ENCODE data around the gene CDIPT. TPM values are rescaled to one million over a fixed set of nuclear protein-coding genes. Genes with fewer than 3 reads are reported as not detected.
"Not testable (repeated sequence)": the region's sequence is repeated elsewhere in the genome, so short reads cannot be mapped to it uniquely, and the experiment has no call there.

Gene CDIPT
- total RNA-seq, 1 experiment from 2014 or later: 112 TPM

DNA sequence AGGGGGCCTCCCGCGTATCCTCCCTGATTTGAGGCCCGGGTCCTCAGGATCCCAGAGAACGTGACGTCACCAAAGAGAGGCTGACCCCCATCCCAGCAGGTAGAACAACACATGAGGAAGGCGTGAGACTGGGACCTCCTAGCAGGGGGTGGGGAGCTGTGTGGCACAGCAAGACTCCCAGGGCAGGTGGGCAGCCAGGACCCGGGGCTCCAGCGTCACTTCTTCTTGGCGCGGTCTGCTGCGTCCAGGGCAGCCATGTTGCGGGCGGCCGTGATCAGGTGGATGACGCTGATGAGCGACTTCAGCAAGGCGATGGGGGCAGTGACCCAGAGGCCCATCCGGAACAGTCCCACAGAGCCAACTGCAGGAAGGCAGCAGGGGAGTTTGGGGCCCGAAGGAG, 4.1 kb downstream of the CDIPT start:
- DNase-seq (ENCODE audit: low spot score): no peak

DNA sequence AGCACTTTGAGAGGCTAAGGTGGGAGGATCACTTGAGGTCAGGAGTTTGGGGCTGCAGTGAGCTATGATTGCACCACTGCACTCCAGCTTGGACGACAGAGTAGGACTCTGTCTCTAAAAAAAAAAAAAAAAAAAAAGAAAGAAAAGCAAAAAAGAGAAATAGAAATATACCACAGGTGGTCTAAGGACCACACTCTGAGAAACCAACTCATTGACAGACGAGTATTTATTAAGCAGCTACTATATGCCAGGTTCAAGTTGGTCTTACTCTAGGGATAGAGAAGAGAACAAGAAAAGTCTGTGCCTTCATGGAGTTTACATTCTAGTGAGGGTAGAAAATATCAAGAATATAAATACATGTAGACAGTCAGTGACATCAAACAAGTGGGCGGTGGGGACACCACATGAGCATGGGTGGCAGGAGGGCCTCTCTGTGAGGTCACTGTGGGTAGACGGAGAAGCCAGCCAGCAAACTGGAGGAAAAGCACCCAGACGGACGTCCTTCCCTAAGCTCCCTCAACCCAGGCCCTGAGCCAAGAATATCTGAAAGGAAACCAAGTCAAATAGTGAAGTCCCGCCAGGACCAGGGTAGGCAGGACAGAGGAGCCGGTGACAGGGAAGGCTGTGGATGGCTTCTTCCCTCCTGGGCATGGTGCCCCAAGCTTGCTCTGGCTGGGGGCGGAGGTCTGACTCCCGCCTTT, 4.7 kb downstream of the CDIPT start:
- no peak for DNase-seq (ENCODE audit: low spot score)

DNA sequence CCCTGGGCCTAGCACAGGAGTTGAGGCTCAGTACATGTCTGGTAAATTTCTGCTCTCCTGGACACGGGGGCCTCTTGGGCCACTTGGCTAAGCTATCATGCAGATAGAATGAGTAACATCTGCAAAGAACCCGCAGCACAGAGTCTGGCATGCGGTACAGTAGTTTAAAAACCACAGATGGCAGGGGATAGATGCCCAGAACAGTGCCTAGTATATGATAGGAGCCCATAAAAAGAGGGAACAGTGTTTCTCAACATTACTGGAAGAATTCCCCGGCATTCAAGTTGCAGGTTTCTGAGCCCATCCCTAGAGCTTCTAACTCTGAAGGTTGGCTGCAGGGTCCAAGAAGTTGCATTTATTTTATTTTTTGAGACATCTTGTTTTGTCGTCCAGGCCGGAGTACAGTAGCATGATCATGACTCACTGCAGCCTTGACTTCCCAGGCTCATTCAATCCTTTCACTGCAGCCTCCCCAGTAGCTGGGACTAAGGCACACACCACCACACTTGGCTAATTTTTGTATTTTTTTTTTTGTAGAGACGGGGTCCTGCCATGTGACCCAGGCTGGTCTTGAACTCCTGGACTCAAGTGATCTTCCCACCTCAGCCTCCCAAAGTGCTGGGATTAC, 5.8 kb downstream of the CDIPT start:
- DNase-seq (ENCODE audit: low spot score): peak; percentile 29

DNA sequence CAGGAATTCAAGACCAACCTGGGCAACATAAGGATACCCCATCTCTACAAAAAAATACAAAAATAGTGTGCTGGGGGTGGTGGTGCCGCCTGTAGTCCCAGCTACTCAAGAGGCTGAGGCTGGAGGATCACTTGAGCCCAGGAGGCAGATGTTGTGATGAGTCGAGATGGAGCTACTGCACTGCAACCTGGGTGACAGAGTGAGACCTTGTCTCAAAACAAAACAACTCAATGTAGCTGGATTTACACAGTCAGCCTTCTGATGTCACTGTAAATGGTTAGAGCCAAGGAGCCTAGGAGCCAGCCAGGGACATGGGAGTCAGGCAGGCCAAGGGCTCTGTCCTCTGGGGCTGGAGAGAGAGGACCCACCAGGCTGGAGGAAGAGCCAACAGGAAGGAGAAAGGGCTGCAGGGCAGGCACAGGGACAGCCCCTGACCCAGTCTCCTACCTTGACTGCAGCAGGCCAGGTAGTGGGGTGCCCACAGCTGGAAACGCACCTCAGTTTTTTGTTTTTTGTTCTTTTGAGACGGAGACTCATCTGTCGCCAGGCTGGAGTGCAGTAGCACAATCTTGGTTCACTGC, 8.4 kb downstream of the CDIPT start:
- no peak for DNase-seq (ENCODE audit: low spot score)

DNA sequence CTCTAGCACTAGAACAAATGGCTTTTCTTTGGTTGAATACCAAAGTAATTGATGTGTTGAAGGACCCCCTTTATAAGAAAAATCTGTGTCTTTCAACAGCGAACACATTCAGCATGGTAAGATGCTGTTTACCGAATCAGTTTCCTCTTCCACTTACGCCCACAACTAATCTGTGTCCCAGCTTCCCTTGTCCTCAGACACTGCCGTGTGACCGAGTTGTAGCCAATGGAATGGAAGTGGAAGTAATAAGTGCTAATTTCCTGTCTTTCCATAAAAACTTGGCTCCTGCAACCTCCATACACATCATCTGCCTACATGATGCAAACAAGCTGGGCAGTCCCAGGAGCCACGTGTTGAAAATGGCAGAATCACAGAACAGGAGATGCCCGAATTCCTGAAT, 10.4 kb downstream of the CDIPT start:
- no peak for DNase-seq (ENCODE audit: low spot score)

DNA sequence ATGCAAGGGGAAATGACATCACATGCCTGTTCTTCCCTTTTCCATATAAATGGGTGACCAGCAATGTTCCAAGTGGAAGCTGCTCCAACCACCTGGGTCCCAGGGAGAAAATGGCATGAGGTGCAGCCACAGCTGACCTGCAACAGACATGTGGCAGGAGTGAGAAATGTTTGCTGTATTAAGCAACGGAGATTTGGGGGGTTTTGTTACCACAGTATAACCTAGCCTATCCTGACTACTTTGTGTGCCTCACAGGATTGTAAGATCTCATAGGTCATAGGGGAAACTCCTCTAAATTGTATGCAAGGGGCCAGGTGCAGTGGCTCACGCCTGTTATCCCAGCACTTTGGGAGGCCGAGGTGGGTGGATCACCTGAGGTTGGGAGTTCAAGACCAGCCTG, 12.0 kb downstream of the CDIPT start:
- no peak for DNase-seq (ENCODE audit: low spot score)

DNA sequence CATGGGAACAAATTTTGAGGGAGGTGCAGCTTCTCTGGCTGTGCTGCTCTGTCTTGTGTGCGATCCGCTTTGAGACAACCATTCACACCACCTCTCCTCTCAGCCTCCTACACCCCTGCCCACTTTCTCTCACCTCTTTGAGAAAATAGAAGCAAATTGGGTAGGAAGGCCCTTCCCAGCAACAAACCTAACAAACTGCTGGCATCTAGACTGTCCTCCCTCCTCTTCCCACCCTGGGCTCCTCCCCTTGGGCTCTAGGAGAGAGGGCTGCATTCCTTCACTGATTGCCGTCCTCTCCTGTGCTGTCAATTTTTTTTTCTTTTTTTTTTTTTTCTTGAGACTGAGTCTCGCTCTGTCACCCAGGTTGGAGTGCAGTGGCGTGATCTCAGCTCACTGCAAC, 13.5 kb downstream of the CDIPT start:
- no peak for DNase-seq (ENCODE audit: low spot score)

DNA sequence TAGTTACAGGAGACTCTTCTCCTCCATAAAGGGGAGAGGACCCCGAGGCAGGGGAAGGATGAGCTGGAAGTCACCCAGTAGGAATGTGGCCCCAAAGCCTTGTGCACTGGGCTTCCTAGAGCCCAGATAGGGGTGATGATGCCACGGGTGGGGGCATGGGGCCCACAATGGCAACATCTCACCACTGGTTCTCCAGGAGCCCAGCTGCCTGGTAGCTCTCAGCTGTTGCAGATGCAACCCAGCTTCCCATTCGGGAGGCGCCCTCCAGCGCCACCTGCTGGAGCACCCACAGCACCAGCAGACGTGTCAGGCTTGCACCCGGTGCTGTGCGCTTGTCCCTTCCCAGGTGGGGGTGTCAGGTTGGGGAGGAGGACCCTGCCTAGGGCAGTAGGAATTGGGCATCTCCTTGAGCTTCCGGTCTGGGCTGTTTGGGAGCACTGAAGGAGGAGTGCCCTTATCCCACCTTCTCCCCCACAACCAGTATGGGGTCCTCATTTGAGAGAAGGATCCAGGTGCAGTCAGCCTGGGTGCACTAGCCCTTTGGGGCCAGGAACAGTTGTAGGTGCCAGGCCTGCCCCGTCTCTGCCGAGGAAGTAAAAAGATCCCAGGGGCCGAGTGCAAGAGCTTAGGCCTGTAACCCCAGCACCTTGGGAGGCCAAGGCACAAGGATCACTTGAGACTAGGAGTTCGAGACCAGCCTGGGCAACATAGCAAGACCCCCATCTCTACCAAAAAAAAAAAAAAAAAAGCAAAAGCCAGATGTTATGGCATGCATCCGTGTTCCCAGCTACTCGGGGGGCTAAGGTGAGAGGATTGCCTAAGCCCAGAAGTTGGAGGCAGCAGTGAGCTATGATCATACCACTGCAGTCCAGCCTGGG, 14.4 kb downstream of the CDIPT start:
- peak; percentile 64 for DNase-seq (ENCODE audit: low spot score)

DNA sequence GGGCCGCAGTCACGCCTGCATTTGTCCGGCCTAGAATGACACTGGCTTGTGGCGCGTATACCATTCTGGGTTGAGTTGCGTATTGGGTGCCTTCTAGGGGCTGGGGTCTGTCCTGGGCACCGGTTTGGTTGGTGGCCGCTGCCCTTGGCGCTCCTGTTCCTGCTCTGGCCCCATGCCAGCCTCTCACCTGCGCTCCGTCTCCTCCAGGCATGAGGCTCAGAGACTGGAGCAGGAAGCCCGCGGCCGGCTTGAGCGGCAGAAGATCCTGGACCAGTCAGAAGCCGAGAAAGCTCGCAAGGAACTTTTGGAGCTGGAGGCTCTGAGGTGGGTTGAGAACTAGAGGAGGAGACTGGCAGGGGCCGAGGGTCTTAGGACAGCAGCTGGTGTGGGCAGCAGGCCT, 17.4 kb downstream of the CDIPT start:
- DNase-seq (ENCODE audit: low spot score): no peak

DNA sequence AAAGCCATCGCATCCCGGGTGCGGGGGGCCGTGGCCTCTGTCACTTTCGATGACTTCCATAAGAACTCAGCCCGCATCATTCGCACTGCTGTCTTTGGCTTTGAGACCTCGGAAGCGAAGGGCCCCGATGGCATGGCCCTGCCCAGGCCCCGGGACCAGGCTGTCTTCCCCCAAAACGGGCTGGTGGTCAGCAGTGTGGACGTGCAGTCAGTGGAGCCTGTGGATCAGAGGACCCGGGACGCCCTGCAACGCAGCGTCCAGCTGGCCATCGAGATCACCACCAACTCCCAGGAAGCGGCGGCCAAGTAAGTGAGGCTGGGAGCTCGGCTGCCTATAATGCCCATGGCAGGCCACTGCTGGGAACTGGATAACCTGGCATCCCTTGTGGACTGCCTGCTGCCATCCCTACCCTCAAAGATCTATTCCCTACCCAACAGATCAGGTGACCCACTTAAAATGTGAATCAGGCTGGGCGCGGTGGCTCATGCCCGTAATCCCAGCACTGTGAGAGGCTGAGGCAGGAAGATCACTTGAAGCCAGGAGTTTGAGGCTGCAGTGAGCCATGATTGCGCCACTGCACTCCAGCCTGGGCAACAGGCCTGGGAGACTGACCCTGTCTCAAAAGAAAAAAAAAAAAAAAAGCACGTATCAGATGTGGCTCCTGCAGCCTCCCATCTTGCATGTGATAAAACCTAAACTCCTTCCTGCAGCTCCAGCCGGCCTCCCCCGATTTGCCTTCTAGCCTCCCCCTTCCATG, 18.3 kb downstream of the CDIPT start:
- DNase-seq (ENCODE audit: low spot score): no peak

DNA sequence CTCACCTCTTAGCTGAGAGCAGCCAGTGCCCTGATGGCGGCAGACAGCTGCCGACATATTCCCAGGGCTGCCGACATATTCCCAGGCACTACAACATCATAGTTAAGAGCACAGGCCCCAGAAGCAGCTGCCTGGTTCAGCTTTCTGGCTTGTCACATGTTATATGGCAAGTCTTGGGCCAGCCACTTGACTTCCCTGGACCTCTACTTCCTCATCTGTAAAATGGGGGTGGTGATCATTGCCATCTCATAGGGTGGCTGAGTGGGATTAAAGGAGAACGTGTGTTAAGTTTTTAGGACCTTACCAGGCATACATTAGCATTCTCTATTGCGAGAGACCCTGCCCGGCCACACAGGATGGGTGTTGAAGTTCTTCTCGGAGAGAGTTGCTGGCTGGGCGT, 19.1 kb downstream of the CDIPT start:
- DNase-seq (ENCODE audit: low spot score): no peak

DNA sequence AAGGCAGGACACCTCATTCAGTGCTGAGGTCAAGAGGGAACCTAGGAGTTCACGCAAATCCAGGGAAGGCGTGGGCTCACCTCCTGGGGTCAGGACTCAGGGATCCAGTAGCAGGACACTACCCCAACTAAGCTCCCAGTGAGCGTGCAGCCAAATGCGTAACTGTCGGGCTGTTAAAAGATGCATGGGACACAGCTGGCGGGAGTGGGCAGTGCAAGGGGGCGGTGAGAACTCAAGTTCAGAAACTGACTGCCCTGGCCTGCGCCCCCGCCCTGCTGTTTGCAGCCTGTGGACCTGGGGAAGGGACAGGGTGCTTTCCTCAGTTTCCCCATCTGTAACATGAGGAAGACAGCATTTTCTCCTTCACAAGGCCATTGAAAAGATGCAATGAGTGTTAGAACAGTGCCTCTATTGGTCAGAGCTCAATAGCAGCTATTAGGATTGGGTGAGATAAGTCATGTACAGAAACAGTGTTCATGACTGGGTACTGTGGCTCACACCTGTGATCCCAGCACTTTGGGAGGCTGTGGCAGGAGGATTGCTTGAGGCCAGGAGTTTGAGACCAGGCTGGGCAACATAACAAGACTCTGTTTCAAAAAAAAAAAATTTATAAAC, 20.2 kb downstream of the CDIPT start:
- no peak for DNase-seq (ENCODE audit: low spot score)

DNA sequence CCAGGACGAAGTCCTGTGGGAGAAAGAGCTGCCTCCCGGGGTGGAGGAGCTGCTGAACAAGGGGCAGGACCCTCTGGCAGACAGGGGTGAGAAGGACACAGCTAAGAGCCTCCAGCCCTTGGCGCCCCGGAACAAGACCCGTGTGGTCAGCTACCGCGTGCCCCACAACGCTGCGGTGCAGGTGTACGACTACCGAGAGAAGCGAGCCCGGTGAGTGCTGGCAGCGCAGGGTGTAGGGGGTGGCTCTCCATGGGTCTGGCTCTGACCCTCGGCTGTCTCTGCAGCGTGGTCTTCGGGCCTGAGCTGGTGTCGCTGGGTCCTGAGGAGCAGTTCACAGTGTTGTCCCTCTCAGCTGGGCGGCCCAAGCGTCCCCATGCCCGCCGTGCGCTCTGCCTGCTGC, 21.4 kb downstream of the CDIPT start:
- no peak for DNase-seq (ENCODE audit: low spot score)

DNA sequence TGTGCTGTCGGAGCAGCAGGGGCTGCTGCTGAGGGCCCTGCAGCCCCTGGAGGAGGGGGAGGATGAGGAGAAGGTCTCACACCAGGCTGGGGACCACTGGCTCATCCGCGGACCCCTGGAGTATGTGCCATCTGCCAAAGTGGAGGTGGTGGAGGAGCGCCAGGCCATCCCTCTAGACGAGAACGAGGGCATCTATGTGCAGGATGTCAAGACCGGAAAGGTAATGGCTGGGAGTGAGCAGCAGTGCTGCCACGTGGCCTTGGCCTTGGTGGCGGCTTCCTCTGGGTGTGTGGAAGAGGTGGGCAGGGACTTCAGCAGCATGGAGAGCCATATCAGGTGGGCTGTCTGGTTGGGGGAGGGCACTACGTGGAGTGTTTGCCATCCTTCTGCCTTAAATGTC, 22.8 kb downstream of the CDIPT start:
- no peak for DNase-seq (ENCODE audit: low spot score)

DNA sequence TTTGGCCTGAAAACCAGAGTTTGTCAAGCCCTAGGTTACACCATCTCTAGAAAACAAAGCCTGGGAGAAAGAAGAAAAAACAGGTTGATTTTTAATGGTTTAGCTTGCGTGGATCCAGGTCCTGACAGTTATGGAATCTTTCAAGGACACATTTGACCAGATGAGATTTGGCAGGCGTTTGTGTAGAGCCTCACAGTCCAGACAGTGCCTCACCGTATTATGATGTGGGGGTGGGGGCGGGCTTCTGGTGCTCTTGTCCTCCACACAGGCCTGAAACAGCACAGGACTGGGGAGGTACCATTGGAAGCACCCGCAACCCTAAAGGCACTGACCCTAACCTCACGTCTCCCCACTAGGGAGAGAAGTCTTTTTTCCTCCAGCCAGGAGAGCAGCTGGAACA, 23.2 kb downstream of the CDIPT start:
- no peak for DNase-seq (ENCODE audit: low spot score)

DNA sequence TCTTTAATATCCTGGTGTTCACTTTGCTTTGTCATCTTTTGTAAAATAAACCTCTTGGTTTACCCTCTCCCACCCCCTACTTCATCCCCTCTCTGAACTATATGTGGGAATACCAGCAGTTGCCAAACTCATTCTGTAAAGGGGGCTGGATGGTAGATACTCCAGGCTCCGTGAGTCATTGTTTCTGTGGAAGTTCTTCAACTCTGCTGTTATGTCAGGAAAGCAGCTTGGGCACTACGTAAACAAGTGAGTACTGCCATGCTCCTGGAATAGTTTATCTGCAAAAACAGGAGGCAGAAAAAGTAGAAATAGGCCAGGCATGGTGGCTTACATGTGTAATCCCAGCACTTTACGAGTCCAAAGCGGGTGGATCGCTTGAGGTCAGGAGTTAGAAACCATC, 25.2 kb downstream of the CDIPT start:
- no peak for DNase-seq (ENCODE audit: low spot score)

DNA sequence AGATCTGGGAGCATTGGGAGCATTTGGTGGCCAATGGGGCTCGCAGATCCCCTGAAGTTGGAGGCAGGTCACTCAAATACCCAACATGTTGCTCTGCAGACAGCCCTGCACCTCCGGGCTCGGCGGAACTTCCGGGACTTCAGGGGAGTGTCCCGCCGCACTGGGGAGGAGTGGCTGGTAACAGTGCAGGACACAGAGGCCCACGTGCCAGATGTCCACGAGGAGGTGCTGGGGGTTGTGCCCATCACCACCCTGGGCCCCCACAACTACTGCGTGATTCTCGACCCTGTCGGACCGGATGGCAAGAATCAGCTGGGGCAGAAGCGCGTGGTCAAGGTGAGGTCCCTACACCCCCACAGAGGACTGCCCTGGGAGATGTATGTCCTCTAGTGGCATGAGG, 26.4 kb downstream of the CDIPT start:
- no peak for DNase-seq (ENCODE audit: low spot score)

DNA sequence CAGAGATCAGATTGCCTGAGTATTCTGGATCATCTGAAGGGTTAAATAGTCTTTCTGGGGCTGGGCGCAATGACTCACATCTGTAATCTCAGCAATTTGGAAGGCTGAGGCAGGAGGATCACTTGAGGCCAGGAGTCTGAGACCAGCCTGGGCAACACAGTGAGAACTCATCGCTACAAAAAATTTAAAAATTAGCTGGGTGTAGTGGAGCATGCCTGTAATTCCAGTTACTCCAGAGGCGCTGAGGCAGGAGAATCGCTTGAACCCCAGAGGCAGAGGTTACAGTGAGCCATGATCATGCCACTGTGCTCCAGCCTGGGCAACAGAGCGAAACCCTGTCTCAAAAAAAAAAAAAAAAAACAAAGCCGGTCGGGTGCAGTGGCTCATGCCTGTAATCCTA, 27.1 kb downstream of the CDIPT start:
- DNase-seq (ENCODE audit: low spot score): no peak

DNA sequence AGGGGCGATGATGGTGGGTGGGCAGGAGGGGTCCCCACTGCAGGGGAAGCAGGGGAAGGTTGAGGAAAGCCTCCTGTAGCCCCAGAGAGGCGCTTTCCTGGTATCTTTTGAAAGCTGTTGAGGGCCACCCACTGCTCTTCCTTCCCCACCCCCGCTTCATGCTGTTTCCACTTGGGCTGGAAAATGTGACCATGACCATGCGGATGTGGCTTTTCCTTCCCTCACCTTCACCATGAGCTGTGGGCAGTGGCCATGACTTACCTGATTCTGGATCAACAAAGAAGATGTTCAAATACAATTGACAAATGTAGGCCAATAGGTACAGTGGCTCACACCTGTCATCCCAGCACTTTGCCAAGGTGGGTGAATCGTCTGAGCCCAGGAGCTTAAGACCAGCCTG, 28.9 kb downstream of the CDIPT start:
- DNase-seq (ENCODE audit: low spot score): no peak

DNA sequence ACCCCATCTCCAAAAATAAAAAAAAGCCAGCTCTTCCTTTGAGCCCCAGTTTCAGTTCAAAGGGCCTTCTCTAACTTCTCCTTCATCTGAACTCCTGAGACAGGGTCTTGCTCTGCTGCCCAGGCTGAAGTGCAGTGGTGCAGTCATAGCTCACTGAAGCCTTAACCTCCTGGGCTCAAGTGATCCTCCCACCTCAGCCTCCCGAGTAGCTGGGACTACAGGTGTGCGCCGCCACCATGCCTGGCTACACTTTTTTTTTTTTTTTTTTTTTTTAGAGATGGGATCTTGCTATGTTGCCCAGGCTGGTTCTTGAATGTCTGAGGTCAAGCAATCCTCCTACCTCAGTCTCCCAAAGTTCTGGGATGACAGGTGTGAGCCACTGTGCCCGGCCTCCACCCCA, 29.8 kb downstream of the CDIPT start:
- DNase-seq (ENCODE audit: low spot score): not testable (repeated sequence)

DNA sequence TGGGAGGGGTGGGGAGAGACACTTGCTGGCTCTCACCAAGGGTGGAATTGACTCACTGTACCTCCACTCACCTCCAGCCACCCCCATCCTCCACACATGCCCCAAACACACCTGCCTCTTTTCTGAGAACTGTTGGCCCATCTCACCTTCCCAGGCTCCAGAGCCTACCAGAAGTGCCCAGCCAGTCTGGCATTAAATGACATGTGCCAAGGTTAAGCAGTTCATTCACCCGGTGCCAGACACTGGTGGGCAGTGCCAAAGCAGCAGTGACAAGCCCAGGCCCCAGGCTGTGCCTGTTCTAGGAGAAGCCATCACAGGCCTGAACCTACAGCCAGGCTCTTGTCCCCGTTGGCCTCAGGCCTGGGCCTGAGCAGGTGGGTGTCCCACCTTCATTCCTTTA, 31.5 kb downstream of the CDIPT start:
- DNase-seq (ENCODE audit: low spot score): no peak
